ENCODE data around the gene TRAK1.

TRAK1 gene

GRCh38 chr3:42188376-42188775 is 97.2 kb downstream of the TRAK1 start:
- DNase-seq (ENCODE audit: extremely low spot score), result no peak
- ChIA-PET POLR2A (no interaction called here), CTCF (no interaction called here)
- TF ChIP-seq SUZ12 (IDR thresholded peaks at IDR 0.05) (no peak), NFRKB (IDR thresholded peaks at IDR 0.05) (no peak), BHLHE40 (IDR thresholded peaks at IDR 0.05; ENCODE audit: borderline replicate concordance) (no peak), FOXA1 (IDR thresholded peaks at IDR 0.05) (no peak), CTBP1 (IDR thresholded peaks at IDR 0.05; ENCODE audit: borderline replicate concordance) (no peak), SP1 (IDR thresholded peaks at IDR 0.05) (no peak), ARNT (IDR thresholded peaks at IDR 0.05) (no peak), FOXK2 (IDR thresholded peaks at IDR 0.05) (no peak), ZNF384 (IDR thresholded peaks at IDR 0.05) (no peak), TARDBP (IDR thresholded peaks at IDR 0.05) (no peak), PKNOX1 (IDR thresholded peaks at IDR 0.05) (no peak), LEF1 (IDR thresholded peaks at IDR 0.05; ENCODE audit: borderline replicate concordance) (no peak), HDGF (IDR thresholded peaks at IDR 0.05; ENCODE audit: borderline replicate concordance) (no peak), L3MBTL2 (conservative IDR thresholded peaks at IDR 0.05) (no peak), ELF4 (IDR thresholded peaks at IDR 0.05) (no peak)

- POLR2A ChIA-PET, result interaction anchor here (0.9 kb wide), 1 partner anchor 9 kb away, joined by 3 read pairs; no protein-coding TSS in a partner anchor
- TF ChIP-seq CTBP1 (IDR thresholded peaks at IDR 0.05; ENCODE audit: borderline replicate concordance) (no peak), L3MBTL2 (conservative IDR thresholded peaks at IDR 0.05) (no peak), NFRKB (IDR thresholded peaks at IDR 0.05) (no peak), ARNT (IDR thresholded peaks at IDR 0.05) (no peak), FOXM1 (IDR thresholded peaks at IDR 0.05; ENCODE audit: borderline replicate concordance) (no peak), HDGF (IDR thresholded peaks at IDR 0.05; ENCODE audit: borderline replicate concordance) (no peak), FOXA1 (IDR thresholded peaks at IDR 0.05) (no peak), ZNF384 (IDR thresholded peaks at IDR 0.05) (no peak), BHLHE40 (IDR thresholded peaks at IDR 0.05; ENCODE audit: borderline replicate concordance) (no peak)
Measured at GRCh38 chr3:42189001-42189460, 97.9 kb downstream of the TRAK1 start.

GRCh38 chr3:42189736-42190135 is 98.6 kb downstream of the TRAK1 start:
- ChIA-PET CTCF (interaction anchor here (0.6 to 3.7 kb wide), 5 partner anchors 11 to 131 kb away, joined by 3 to 45 read pairs (median 17); no protein-coding TSS in a partner anchor), POLR2A (interaction anchor here (0.9 kb wide), 1 partner anchor 9 kb away, joined by 3 read pairs; no protein-coding TSS in a partner anchor)
- TF ChIP-seq HDGF (IDR thresholded peaks at IDR 0.05; ENCODE audit: borderline replicate concordance), result no peak
- no peak for TF ChIP-seq FOXK2 (IDR thresholded peaks at IDR 0.05)
- TF ChIP-seq BHLHE40 (IDR thresholded peaks at IDR 0.05; ENCODE audit: borderline replicate concordance), result no peak
- no peak for TF ChIP-seq PKNOX1 (IDR thresholded peaks at IDR 0.05)
- TF ChIP-seq L3MBTL2 (conservative IDR thresholded peaks at IDR 0.05), result no peak
- TF ChIP-seq CTBP1 (IDR thresholded peaks at IDR 0.05; ENCODE audit: borderline replicate concordance), result no peak
- TF ChIP-seq FOXA1 (IDR thresholded peaks at IDR 0.05), result no peak
- TF ChIP-seq SUZ12 (IDR thresholded peaks at IDR 0.05), result no peak
- no peak for TF ChIP-seq ARNT (IDR thresholded peaks at IDR 0.05)
- no peak for DNase-seq (ENCODE audit: extremely low spot score)

More at GRCh38 chr3:42189001-42189460, 97.9 kb downstream of the TRAK1 start:
- no peak for DNase-seq (ENCODE audit: extremely low spot score)
- CTCF ChIA-PET, result interaction anchor here (3.2 to 3.7 kb wide), 2 partner anchors 10 to 70 kb away, joined by 38 to 45 read pairs; no protein-coding TSS in a partner anchor

- peak; percentile 71 for DNase-seq (ENCODE audit: extremely low spot score)
- POLR2A ChIA-PET, result interaction anchor here (1.6 kb wide), 1 partner anchor 73 kb away, joined by 5 read pairs; no protein-coding TSS in a partner anchor
- TF ChIP-seq L3MBTL2 (conservative IDR thresholded peaks at IDR 0.05), result no peak
- TF ChIP-seq FOXK2 (IDR thresholded peaks at IDR 0.05), result no peak
- no peak for TF ChIP-seq FOXM1 (IDR thresholded peaks at IDR 0.05; ENCODE audit: borderline replicate concordance)
- TF ChIP-seq TARDBP (IDR thresholded peaks at IDR 0.05), result no peak
- no peak for TF ChIP-seq SUZ12 (IDR thresholded peaks at IDR 0.05)
- no peak for TF ChIP-seq ELF4 (IDR thresholded peaks at IDR 0.05)
- no peak for TF ChIP-seq SP1 (IDR thresholded peaks at IDR 0.05)
- no peak for TF ChIP-seq NFRKB (IDR thresholded peaks at IDR 0.05)
- TF ChIP-seq PKNOX1 (IDR thresholded peaks at IDR 0.05), result no peak
- no peak; the same call in 1 of the 2 replicates for TF ChIP-seq HDGF (IDR thresholded peaks at IDR 0.05; ENCODE audit: borderline replicate concordance)
- TF ChIP-seq FOXA1 (IDR thresholded peaks at IDR 0.05), result no peak
- CTCF ChIA-PET, result interaction anchor here (0.6 to 3.7 kb wide), 27 partner anchors 8 to 253 kb away, joined by 3 to 45 read pairs (median 4); no protein-coding TSS in a partner anchor
Measured at GRCh38 chr3:42190701-42191442, 99.7 kb downstream of the TRAK1 start.

- DNase-seq (ENCODE audit: extremely low spot score), result no peak
- ChIA-PET CTCF (interaction anchor here (0.5 to 3.7 kb wide), 28 partner anchors 8 to 252 kb away, joined by 3 to 45 read pairs (median 4); no protein-coding TSS in a partner anchor), POLR2A (interaction anchor here (1.6 kb wide), 1 partner anchor 74 kb away, joined by 5 read pairs; no protein-coding TSS in a partner anchor)
- TF ChIP-seq CTBP1 (IDR thresholded peaks at IDR 0.05; ENCODE audit: borderline replicate concordance) (no peak), BHLHE40 (IDR thresholded peaks at IDR 0.05; ENCODE audit: borderline replicate concordance) (no peak), FOXM1 (IDR thresholded peaks at IDR 0.05; ENCODE audit: borderline replicate concordance) (no peak), SUZ12 (IDR thresholded peaks at IDR 0.05) (no peak), FOXK2 (IDR thresholded peaks at IDR 0.05) (no peak), FOXA1 (IDR thresholded peaks at IDR 0.05) (no peak), ELF4 (IDR thresholded peaks at IDR 0.05) (no peak), ARNT (IDR thresholded peaks at IDR 0.05) (no peak), TARDBP (IDR thresholded peaks at IDR 0.05) (no peak), SP1 (IDR thresholded peaks at IDR 0.05) (no peak), LEF1 (IDR thresholded peaks at IDR 0.05; ENCODE audit: borderline replicate concordance) (no peak), HDGF (IDR thresholded peaks at IDR 0.05; ENCODE audit: borderline replicate concordance) (no peak; the same call in 1 of the 2 replicates), ZNF384 (IDR thresholded peaks at IDR 0.05) (no peak)
Measured at GRCh38 chr3:42191443-42191747, 100.2 kb downstream of the TRAK1 start.

All from HEK293T (cell line).